Endothelial cell of umbilical vein (primary cell): Measurements from ENCODE around the gene ZNF516. TPM values are rescaled to one million over a fixed set of nuclear protein-coding genes. Genes with fewer than 3 reads are reported as not detected.

Experiments
- BruUV-seq: library from RNA; stranded (reverse); fragments of 400-500 nt; replicated peaks from 2 replicates; lab custom pipeline; 2021; lab: Mats Ljungman, UMichigan
- CTCF ChIA-PET: fragments of 300-600, 350-600 bp; sonication (Branson Sonifier 250); formaldehyde crosslinking; loops from one replicate; lab custom pipeline; 2021; ENCODE audit warnings: antibody characterized with exemption, inconsistent platforms; lab: Charles Lee
- POLR2A ChIA-PET: fragments of 300-600, 350-600 bp; sonication (Branson Sonifier 250); formaldehyde crosslinking; loops from one replicate; lab custom pipeline; 2021; ENCODE audit warnings: antibody characterized with exemption, inconsistent platforms; lab: Charles Lee
- DNase-seq: peaks from one replicate; pipeline ENCODE4 v3.0.0-alpha.2; 2011; ENCODE audit warnings: low read depth, low spot score
- FAIRE-seq: peaks from 2 replicates; lab custom pipeline; 2011; peaks lifted over from hg19 to GRCh38; lab: Jason Lieb, UNC
- H2AFZ ChIP-seq: 2 replicates; pipeline ENCODE4 v1.6.0; 2012; ENCODE audit warnings: low read depth, low read length, control low read depth, inconsistent platforms
- H3K27ac ChIP-seq: 2 replicates; pipeline ENCODE4 v1.5.1; 2011; ENCODE audit warnings: low read depth, mild to moderate bottlenecking, control low read depth, low read length, moderate library complexity; ENCODE audit not compliant: insufficient read depth
- H3K27me3 ChIP-seq, 2 experiments: 2 replicates each; pipeline versions ENCODE4 v1.6.0 to v1.6.1; 2011; ENCODE audit warnings: low read length in 2 of 2, mixed read lengths in 1 of 2; ENCODE audit not compliant: control insufficient read depth in 2 of 2, insufficient read depth in 2 of 2
- H3K36me3 ChIP-seq, 2 experiments: 2 replicates in 1 of 2; 3 replicates in 1 of 2; pipeline ENCODE4 v1.5.1; 2011; ENCODE audit warnings: low read length in 2 of 2, mild to moderate bottlenecking in 1 of 2, moderate library complexity in 1 of 2; ENCODE audit not compliant: control insufficient read depth in 2 of 2, insufficient read depth in 2 of 2; ENCODE audit errors: extremely low read depth in 1 of 2
- H3K4me1 ChIP-seq: 3 replicates; pipeline ENCODE4 v1.5.1; 2011; ENCODE audit warnings: mild to moderate bottlenecking, low read length; ENCODE audit not compliant: control insufficient read depth, insufficient read depth; ENCODE audit errors: extremely low read depth
- H3K4me2 ChIP-seq: 2 replicates; pipeline ENCODE4 v1.6.1; 2011; ENCODE audit warnings: low read length, control low read depth, mixed read lengths; ENCODE audit not compliant: insufficient read depth
- H3K4me3 ChIP-seq, 3 experiments: fragments of 200-600 bp in 1 of 3; sonication (generic), shearing (Covaris generic) in 1 of 3; replicated peaks in 1 of 3; 2 replicates each; pipeline ENCODE4 v1.5.1; 2011 to 2016; ENCODE audit warnings: control low read depth in 3 of 3, low read length in 3 of 3, mild to moderate bottlenecking in 2 of 3, inconsistent platforms in 1 of 3, low read depth in 1 of 3, moderate library complexity in 1 of 3; ENCODE audit not compliant: insufficient read depth in 1 of 3
- H3K79me2 ChIP-seq: 2 replicates; pipeline ENCODE4 v1.6.0; 2012; ENCODE audit warnings: low read length, inconsistent platforms; ENCODE audit not compliant: control insufficient read depth, insufficient read depth
- H3K9ac ChIP-seq: replicated peaks from 2 replicates; pipeline ENCODE3; 2011; ENCODE audit warnings: low read length, control low read depth; ENCODE audit not compliant: insufficient read depth; ENCODE audit errors: extremely low read depth
- H3K9me1 ChIP-seq: replicated peaks from 3 replicates; pipeline ENCODE4 v1.6.0; 2011; ENCODE audit warnings: mild to moderate bottlenecking, low read length; ENCODE audit not compliant: control insufficient read depth, insufficient read depth; ENCODE audit errors: extremely low read depth
- H3K9me3 ChIP-seq: replicated peaks from 2 replicates; pipeline ENCODE4 v1.5.1; 2012; ENCODE audit warnings: low read length, inconsistent platforms; ENCODE audit not compliant: control insufficient read depth, insufficient read depth
- H4K20me1 ChIP-seq: replicated peaks from 2 replicates; pipeline ENCODE3; 2011; ENCODE audit warnings: mild to moderate bottlenecking, low read length; ENCODE audit not compliant: control insufficient read depth, insufficient read depth; ENCODE audit errors: extremely low read depth
- CTCF ChIP-seq, 2 donors: IDR thresholded peaks; 1 replicate in 1 of 2; 2 replicates in 1 of 2; pipeline ENCODE4 v1.5.1; 2011; ENCODE audit warnings: low read length in 2 of 2, mild to moderate bottlenecking in 2 of 2, moderate library complexity in 2 of 2, control low read depth in 1 of 2, inconsistent platforms in 1 of 2, low read depth in 1 of 2; ENCODE audit not compliant: insufficient read depth in 1 of 2; ENCODE audit errors: extremely low read depth in 1 of 2
- EZH2 ChIP-seq: IDR thresholded peaks from 2 replicates; pipeline ENCODE4 v1.6.1; 2012; ENCODE audit warnings: borderline replicate concordance, low read depth, mild to moderate bottlenecking, moderate library complexity, low read length, inconsistent platforms; ENCODE audit not compliant: severe bottlenecking
- FOS ChIP-seq: IDR thresholded peaks from 2 replicates; pipeline ENCODE4 v1.6.1; 2011; ENCODE audit warnings: mild to moderate bottlenecking, low read length, moderate library complexity, borderline replicate concordance; ENCODE audit not compliant: insufficient read depth
- GATA2 ChIP-seq: IDR thresholded peaks from 2 replicates; pipeline ENCODE4 v1.7.0; 2011; ENCODE audit warnings: low read depth, mild to moderate bottlenecking, moderate library complexity, mixed read lengths, low read length; ENCODE audit not compliant: insufficient read length, insufficient read depth
- JUN ChIP-seq: IDR thresholded peaks from 2 replicates; pipeline ENCODE4 v1.6.1; 2011; ENCODE audit warnings: borderline replicate concordance, low read depth; ENCODE audit not compliant: insufficient read length, insufficient read depth
- MAX ChIP-seq: IDR thresholded peaks from 2 replicates; pipeline ENCODE4 v1.6.1; 2011; ENCODE audit not compliant: insufficient read depth, insufficient read length
- MYC ChIP-seq: IDR thresholded peaks from one replicate; pipeline ENCODE4 v1.6.1; 2011; ENCODE audit warnings: mild to moderate bottlenecking, low read depth, low read length
- POLR2A ChIP-seq: IDR thresholded peaks from 2 replicates; pipeline ENCODE4 v1.6.1; 2012; ENCODE audit warnings: low read depth, mild to moderate bottlenecking, control low read depth, low read length
- POLR2AphosphoS5 ChIP-seq: IDR thresholded peaks from 2 replicates; pipeline ENCODE4 v1.6.1; 2012; ENCODE audit warnings: low read depth, mild to moderate bottlenecking, control low read depth, low read length, moderate library complexity; ENCODE audit not compliant: insufficient read depth
- dilution Hi-C: fragments of 300-500 bp; cut with MboI; formaldehyde crosslinking; loops from one replicate; pipeline ENCODE4 v1.15.0; 2019; ENCODE audit warnings: low sequenced_read_pairs; ENCODE audit not compliant: extremely low pct_ligation_motif_present
- intact Hi-C: fragments of 100-400 bp; cut with micrococcal nuclease; formaldehyde crosslinking; loops from one replicate; pipeline ENCODE4 v1.10.0; 2022
- polyA plus RNA-seq, 4 experiments: library from polyadenylated mRNA; depleted of rRNA in 3 of 4; stranded (reverse) in 3 of 4; unstranded in 1 of 4; fragments of >200 nt; gene quantifications; 2 replicates each; pipeline versions ENCODE4 v1.2.1 to v1.2.3, GENCODE V29; 2011 to 2012; ENCODE audit warnings: missing spikeins in 1 of 4
- total RNA-seq: library from RNA; stranded (reverse); gene quantifications from 2 replicates; pipeline ENCODE4 v1.2.3, GENCODE V29; 2021

The ZNF516 gene
- total and polyA plus RNA-seq, 2 donors (not counting 3 experiments of a cell fraction or from before 2014, with no cell fraction given): 3.6 to 19.1 TPM

- TF ChIP-seq CTCF (IDR thresholded peaks at IDR 0.05; ENCODE audit: extremely low read depth in 1 of 2, insufficient read depth in 1 of 2, low read depth in 1 of 2, low read length in 2 of 2) (no peak), POLR2A (no peak), EZH2 (no peak), FOS (no peak), POLR2AphosphoS5 (no peak), GATA2 (no peak), MYC (no peak), JUN (no peak), MAX (no peak)
- no peak overlapping the region for H2AFZ ChIP-seq
- DNase-seq (no peak), FAIRE-seq (no peak)
- no TSS peak for BruUV-seq
- H3K27me3 ChIP-seq: no peaks in the 10 kb centered on the region
- no peaks in the 10 kb centered on the region for H3K9me3 ChIP-seq
- peaks cover 3% of the 10 kb centered on the region for H3K9me1 ChIP-seq
- no peaks in the 10 kb centered on the region for H4K20me1 ChIP-seq
- ChIA-PET POLR2A (no interaction called here), CTCF (no interaction called here)
- intact Hi-C loops (no loop called here), dilution Hi-C loops (no loop called here)
- no peaks in the 10 kb centered on the region for H3K4me1 ChIP-seq
- H3K9ac ChIP-seq: no peak overlapping the region
- no peaks in the 10 kb centered on the region for H3K36me3 ChIP-seq
- H3K4me2 ChIP-seq: no peak overlapping the region
- peaks cover 6% of the 10 kb centered on the region for H3K79me2 ChIP-seq
- no peak overlapping the region for H3K27ac ChIP-seq
- no peak overlapping the region for H3K4me3 ChIP-seq
These were observed 10.2 kb downstream of the ZNF516 start for GRCh38 chr18:76484749-76485387.
